ENCODE measurements around the gene AFMID.

- TF ChIP-seq, protein P1, sequence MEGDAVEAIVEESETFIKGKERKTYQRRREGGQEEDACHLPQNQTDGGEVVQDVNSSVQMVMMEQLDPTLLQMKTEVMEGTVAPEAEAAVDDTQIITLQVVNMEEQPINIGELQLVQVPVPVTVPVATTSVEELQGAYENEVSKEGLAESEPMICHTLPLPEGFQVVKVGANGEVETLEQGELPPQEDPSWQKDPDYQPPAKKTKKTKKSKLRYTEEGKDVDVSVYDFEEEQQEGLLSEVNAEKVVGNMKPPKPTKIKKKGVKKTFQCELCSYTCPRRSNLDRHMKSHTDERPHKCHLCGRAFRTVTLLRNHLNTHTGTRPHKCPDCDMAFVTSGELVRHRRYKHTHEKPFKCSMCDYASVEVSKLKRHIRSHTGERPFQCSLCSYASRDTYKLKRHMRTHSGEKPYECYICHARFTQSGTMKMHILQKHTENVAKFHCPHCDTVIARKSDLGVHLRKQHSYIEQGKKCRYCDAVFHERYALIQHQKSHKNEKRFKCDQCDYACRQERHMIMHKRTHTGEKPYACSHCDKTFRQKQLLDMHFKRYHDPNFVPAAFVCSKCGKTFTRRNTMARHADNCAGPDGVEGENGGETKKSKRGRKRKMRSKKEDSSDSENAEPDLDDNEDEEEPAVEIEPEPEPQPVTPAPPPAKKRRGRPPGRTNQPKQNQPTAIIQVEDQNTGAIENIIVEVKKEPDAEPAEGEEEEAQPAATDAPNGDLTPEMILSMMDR (IDR thresholded peaks at IDR 0.05 in 4 of 5, conservative IDR thresholded peaks at IDR 0.05 in 1 of 5), result peak; percentile 97 to 100 (median 99)
- TF ChIP-seq POLR2A (IDR thresholded peaks at IDR 0.05), result no peak
These were observed 64.0 kb downstream of the AFMID start for GRCh38 chr17:78250891-78251772.
